H1 (cell line): ENCODE results near the gene FXYD5. TPM values are rescaled to one million over a fixed set of nuclear protein-coding genes. Genes with fewer than 3 reads are reported as not detected.
A peak's percentile ranks its signal among the peaks of the same experiment; 100 is the strongest.

ENCODE experiments used
- CTCF ChIA-PET: fragments of 300-600 bp; sonication (Branson Sonifier 250); formaldehyde crosslinking; loops from one replicate; lab custom pipeline; 2021; ENCODE audit not compliant: partially characterized antibody; lab: Charles Lee
- POLR2A ChIA-PET: fragments of 300-600 bp; sonication (Branson Sonifier 250); formaldehyde crosslinking; loops from one replicate; lab custom pipeline; 2021; ENCODE audit warnings: inconsistent platforms; ENCODE audit not compliant: partially characterized antibody; lab: Charles Lee
- DNase-seq, 2 experiments: peaks; one replicate each; pipeline versions ENCODE4 v3.0.0 to v3.0.0-alpha.2; 2010 to 2022; ENCODE audit warnings: low spot score in 2 of 2, low read depth in 1 of 2, mixed read lengths in 1 of 2
- FAIRE-seq: peaks from 2 replicates; lab custom pipeline; 2011; peaks lifted over from hg19 to GRCh38; lab: Jason Lieb, UNC
- H2AFZ ChIP-seq: 2 replicates; pipeline ENCODE4 v1.8.1; 2012; ENCODE audit warnings: low read length, inconsistent platforms
- H2AK5ac ChIP-seq: 2 replicates; pipeline ENCODE4 v1.6.1; 2013; ENCODE audit warnings: low read depth, low read length
- H2BK120ac ChIP-seq: replicated peaks from 2 replicates; pipeline ENCODE3; 2013; ENCODE audit warnings: low read depth, low read length, inconsistent platforms
- H2BK12ac ChIP-seq: 2 replicates; pipeline ENCODE4 v1.6.1; 2013; ENCODE audit warnings: low read depth, low read length
- H2BK15ac ChIP-seq: 2 replicates; pipeline ENCODE4 v1.6.1; 2013; ENCODE audit warnings: low read length
- H2BK20ac ChIP-seq: 2 replicates; pipeline ENCODE4 v1.6.1; 2013; ENCODE audit warnings: low read length
- H2BK5ac ChIP-seq: 2 replicates; pipeline ENCODE4 v1.6.1; 2013; ENCODE audit warnings: low read depth, low read length
- H3K14ac ChIP-seq: 2 replicates; pipeline ENCODE4 v1.6.1; 2013; ENCODE audit warnings: inconsistent platforms; ENCODE audit not compliant: insufficient read length
- H3K18ac ChIP-seq: 2 replicates; pipeline ENCODE4 v1.6.1; 2013; ENCODE audit warnings: low read length; ENCODE audit errors: extremely low read depth
- H3K23ac ChIP-seq: 2 replicates; pipeline ENCODE4 v1.6.1; 2013; ENCODE audit warnings: inconsistent platforms; ENCODE audit not compliant: insufficient read length
- H3K23me2 ChIP-seq: 2 replicates; pipeline ENCODE4 v1.6.1; 2013; ENCODE audit warnings: low read depth, low read length
- H3K27ac ChIP-seq: 2 replicates; pipeline ENCODE4 v1.6.1; 2011; ENCODE audit warnings: low read depth, low read length, inconsistent platforms
- H3K27me3 ChIP-seq, 4 experiments: replicated peaks in 1 of 4; 1 replicate in 1 of 4; 2 replicates in 3 of 4; pipeline versions ENCODE4 v1.6.1 to v1.8.1; 2011 to 2013; ENCODE audit warnings: low read length in 3 of 4, mild to moderate bottlenecking in 3 of 4, inconsistent platforms in 2 of 4, mixed read lengths in 2 of 4, moderate library complexity in 1 of 4; ENCODE audit not compliant: control insufficient read depth in 3 of 4, insufficient read depth in 3 of 4; ENCODE audit errors: extremely low read depth in 1 of 4
- H3K36me3 ChIP-seq, 4 experiments: 2 replicates each; pipeline versions ENCODE4 v1.6.1 to v1.8.1; 2011 to 2013; ENCODE audit warnings: mild to moderate bottlenecking in 4 of 4, low read length in 3 of 4, moderate library complexity in 2 of 4, control low read depth in 1 of 4, inconsistent platforms in 1 of 4; ENCODE audit not compliant: insufficient read depth in 4 of 4, control insufficient read depth in 2 of 4
- H3K4ac ChIP-seq: replicated peaks from 2 replicates; pipeline ENCODE3; 2013; ENCODE audit warnings: low read length, low read depth, mixed read lengths, inconsistent platforms; ENCODE audit not compliant: insufficient read length
- H3K4me1 ChIP-seq, 4 experiments: replicated peaks in 1 of 4; 1 replicate in 1 of 4; 2 replicates in 3 of 4; pipeline versions ENCODE4 v1.6.1 to v1.8.1; 2011 to 2013; ENCODE audit warnings: low read length in 3 of 4, inconsistent platforms in 2 of 4, mixed read lengths in 1 of 4; ENCODE audit not compliant: insufficient read depth in 4 of 4, control insufficient read depth in 3 of 4
- H3K4me2 ChIP-seq, 2 experiments: 2 replicates each; pipeline versions ENCODE4 v1.6.1 to v1.8.1; 2011 to 2013; ENCODE audit warnings: low read depth in 2 of 2, low read length in 2 of 2, control low read depth in 1 of 2, inconsistent platforms in 1 of 2, mild to moderate bottlenecking in 1 of 2; ENCODE audit not compliant: insufficient read depth in 1 of 2
- H3K4me3 ChIP-seq, 4 experiments: fragments of 200-600, 300-600 bp in 1 of 4; sonication (generic), shearing (Covaris generic), sonication (Bioruptor Twin) in 1 of 4; 2 replicates each; pipeline versions ENCODE4 v1.5.1 to v1.8.1; 2011 to 2016; ENCODE audit warnings: low read length in 4 of 4, low read depth in 3 of 4, control low read depth in 2 of 4, inconsistent platforms in 2 of 4, mild to moderate bottlenecking in 2 of 4, mixed read lengths in 1 of 4, moderate library complexity in 1 of 4; ENCODE audit not compliant: insufficient read depth in 2 of 4; ENCODE audit errors: extremely low read depth in 1 of 4
- H3K56ac ChIP-seq: replicated peaks from 2 replicates; pipeline ENCODE3; 2013; ENCODE audit warnings: low read depth, mild to moderate bottlenecking, mixed read lengths, low read length, inconsistent platforms; ENCODE audit not compliant: insufficient read length
- H3K79me1 ChIP-seq: 2 replicates; pipeline ENCODE4 v1.6.1; 2013; ENCODE audit warnings: low read depth, low read length, control low read depth
- H3K79me2 ChIP-seq, 2 experiments: 2 replicates each; pipeline versions ENCODE4 v1.6.1 to v1.8.1; 2012 to 2013; ENCODE audit warnings: low read length in 2 of 2, mild to moderate bottlenecking in 2 of 2, inconsistent platforms in 1 of 2; ENCODE audit not compliant: insufficient read depth in 2 of 2, control insufficient read depth in 1 of 2
- H3K9ac ChIP-seq, 4 experiments: replicated peaks in 1 of 4; 1 replicate in 1 of 4; 2 replicates in 3 of 4; pipeline versions ENCODE4 v1.6.1 to v1.8.1; 2011 to 2013; ENCODE audit warnings: low read depth in 3 of 4, low read length in 3 of 4, control low read depth in 2 of 4, mild to moderate bottlenecking in 2 of 4, moderate library complexity in 2 of 4, inconsistent platforms in 1 of 4; ENCODE audit errors: extremely low read depth in 1 of 4
- H3K9me3 ChIP-seq, 2 experiments: 2 replicates each; pipeline versions ENCODE4 v1.6.1 to v1.8.1; 2012 to 2013; ENCODE audit warnings: mild to moderate bottlenecking in 2 of 2, moderate library complexity in 2 of 2, control low read depth in 1 of 2, inconsistent platforms in 1 of 2, low read depth in 1 of 2, low read length in 1 of 2, mixed read lengths in 1 of 2; ENCODE audit not compliant: insufficient read depth in 2 of 2
- H4K20me1 ChIP-seq, 2 experiments: replicated peaks in 1 of 2; 2 replicates each; pipeline versions ENCODE3 to v1.8.1; 2011 to 2013; ENCODE audit warnings: inconsistent platforms in 2 of 2, low read length in 2 of 2, mild to moderate bottlenecking in 1 of 2; ENCODE audit not compliant: insufficient read depth in 2 of 2, control insufficient read depth in 1 of 2
- H4K5ac ChIP-seq: 2 replicates; pipeline ENCODE4 v1.6.1; 2013; ENCODE audit warnings: low read length, low read depth, mixed read lengths, inconsistent platforms; ENCODE audit not compliant: insufficient read length
- H4K8ac ChIP-seq: 2 replicates; pipeline ENCODE4 v1.8.0; 2013; ENCODE audit warnings: mild to moderate bottlenecking, moderate library complexity, low read length, inconsistent platforms; ENCODE audit not compliant: insufficient read depth; ENCODE audit errors: extremely low read depth
- H4K91ac ChIP-seq: replicated peaks from 2 replicates; pipeline ENCODE3; 2013; ENCODE audit warnings: low read length, mixed read lengths, inconsistent platforms; ENCODE audit not compliant: insufficient read length
- ASH2L ChIP-seq: fragments of 200-600, 300-600 bp; sonication (generic); IDR thresholded peaks from one replicate; pipeline ENCODE4 v1.7.1; 2017; ENCODE audit warnings: low read length
- BACH1 ChIP-seq: IDR thresholded peaks from 2 replicates; pipeline ENCODE4 v1.6.1; 2012; ENCODE audit warnings: low read length, improper control_type of control experiment
- HDAC2 ChIP-seq, 2 experiments: fragments of 300-600 bp in 1 of 2; sonication (generic) in 1 of 2; IDR thresholded peaks; 2 replicates each; pipeline ENCODE4 v1.6.1; 2011 to 2012; ENCODE audit warnings: low read depth in 2 of 2, low read length in 2 of 2, mild to moderate bottlenecking in 2 of 2, moderate library complexity in 2 of 2, borderline replicate concordance in 1 of 2, inconsistent platforms in 1 of 2
- KDM5A ChIP-seq: fragments of 200-600 bp; IDR thresholded peaks from 2 replicates; pipeline ENCODE4 v1.7.1; 2012; ENCODE audit warnings: mild to moderate bottlenecking, low read length, inconsistent platforms, mixed read lengths
- SIN3A ChIP-seq, 2 experiments: IDR thresholded peaks in 1 of 2; conservative IDR thresholded peaks in 1 of 2; 2 replicates each; pipeline ENCODE4 v1.6.1; 2011 to 2012; ENCODE audit warnings: low read length in 2 of 2, improper control_type of control experiment in 1 of 2, low read depth in 1 of 2, mild to moderate bottlenecking in 1 of 2
- TEAD4 ChIP-seq: IDR thresholded peaks from 2 replicates; pipeline ENCODE4 v1.6.1; 2012; ENCODE audit warnings: low read depth, low read length, inconsistent platforms, mixed read lengths
- WGBS, 2 experiments: shearing (Covaris generic) in 1 of 2; methylation state at CpG; one replicate each; pipeline versions ENCODE4 v1.1.6 to v1.1.7; 2013 to 2015; ENCODE audit warnings: low lambda C conversion rate in 2 of 2, mixed read lengths in 2 of 2, inconsistent platforms in 1 of 2, low coverage in 1 of 2, missing lambda C conversion rate in 1 of 2; ENCODE audit not compliant: insufficient replicate concordance in 2 of 2, insufficient coverage in 1 of 2, insufficient read length in 1 of 2; ENCODE audit errors: extremely low coverage in 1 of 2, missing lambda C conversion rate in 1 of 2; 5-methylcytosine and 5-hydroxymethylcytosine counted together
- polyA plus RNA-seq, 7 experiments: library from polyadenylated mRNA; depleted of rRNA in 3 of 7; stranded (reverse) in 5 of 7; unstranded in 2 of 7; fragments of >200 nt in 5 of 7; fragments of 200-250 nt in 2 of 7; gene quantifications; 1 replicate in 5 of 7; 2 replicates in 1 of 7; 4 replicates in 1 of 7; pipeline versions ENCODE4 v1.2.1 to v1.2.3, GENCODE V29; 2011 to 2013; ENCODE audit warnings: missing spikeins in 2 of 7, mixed read lengths in 2 of 7
- total RNA-seq: library from RNA; stranded (reverse); fragmentation: NEBNext Ultra II Directional; extraction: Animal tissue kit (Norgen Biotek cat#: 25700); gene quantifications from 2 replicates; pipeline ENCODE4 v1.2.1, GENCODE V29; 2021
- TF ChIP-seq, protein P1 (sequence below), 3 experiments: IDR thresholded peaks; 1 replicate in 2 of 3; 2 replicates in 1 of 3; pipeline versions ENCODE4 v1.5.1 to v1.6.1; 2011; ENCODE audit warnings: low read length in 3 of 3, mild to moderate bottlenecking in 3 of 3, inconsistent platforms in 2 of 3, low read depth in 1 of 3, moderate library complexity in 1 of 3; ENCODE audit not compliant: insufficient read depth in 1 of 3; ENCODE audit errors: control extremely low read depth in 1 of 3

The FXYD5 gene
- total and polyA plus RNA-seq, 2 of the 8 experiments (the other 6 are each of a cell fraction or from before 2014, with no cell fraction given): 99.0 to 191 TPM

DNA sequence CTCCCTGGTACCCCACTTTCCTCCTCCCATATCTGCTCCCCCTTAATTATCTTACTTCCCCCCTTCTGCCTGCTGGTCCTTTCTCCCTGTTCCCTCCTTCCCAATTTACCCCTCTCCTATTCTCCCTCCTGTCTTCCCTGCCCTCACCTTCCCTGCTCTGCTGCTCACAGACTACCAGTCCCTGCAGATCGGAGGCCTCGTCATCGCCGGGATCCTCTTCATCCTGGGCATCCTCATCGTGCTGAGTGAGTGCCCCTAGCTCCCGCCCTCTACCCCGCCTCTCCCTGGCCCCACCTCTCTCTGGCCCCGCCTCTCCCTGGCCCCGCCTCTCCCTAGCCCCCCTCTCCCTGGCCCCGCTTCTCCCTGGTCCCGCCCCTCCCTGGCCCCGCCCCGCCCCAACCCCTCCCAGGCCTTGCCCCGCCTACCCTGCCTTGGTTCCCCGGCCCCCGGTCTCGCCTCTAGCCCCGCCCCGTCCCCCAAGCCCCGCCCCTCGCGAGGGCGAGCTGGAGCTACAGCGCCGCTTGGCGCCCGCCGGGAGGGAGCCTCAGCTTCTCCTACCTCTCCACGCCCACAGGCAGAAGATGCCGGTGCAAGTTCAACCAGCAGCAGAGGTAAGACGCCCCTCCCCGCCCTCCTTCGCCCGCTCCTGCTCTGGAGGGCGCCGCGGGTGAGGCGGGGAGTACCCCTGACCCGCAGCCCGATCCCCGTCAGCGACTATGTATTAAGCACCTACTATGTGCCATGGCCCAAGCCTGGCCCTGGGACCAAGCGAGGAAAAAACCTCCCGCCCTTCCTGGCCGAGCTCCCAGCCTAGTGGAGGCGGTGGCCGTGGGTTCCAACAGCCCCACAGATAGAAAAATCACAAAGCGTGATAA lies 13.3 kb upstream of the FXYD5 start:
- peak; percentile 86 to 98 for DNase-seq
- Histone ChIP-seq H2BK20ac (no peak overlapping the region), H3K18ac (peak overlapping the region; percentile 48), H3K27ac (no peak overlapping the region), H3K4me1 (peaks cover 5 to 32% (median 25%) of the 10 kb centered on the region in 4 experiments), H3K36me3 (no peaks in the 10 kb centered on the region), H4K5ac (no peak overlapping the region), H2BK12ac (peak overlapping the region; percentile 75; the same call in 1 of the 2 replicates), H3K23me2 (peaks cover 20% of the 10 kb centered on the region; the same call in 1 of the 2 replicates), H3K9me3 (no peaks in the 10 kb centered on the region), H3K4me3 (peak overlapping the region; percentile 12 to 68 (median 50)), H3K14ac (no peak overlapping the region), H4K20me1 (peaks cover 0 to 3% of the 10 kb centered on the region in 2 experiments), H3K4ac (peak overlapping the region; percentile 93), H3K9ac (no peak overlapping the region; a peak in 1 of 7 replicates), H3K4me2 (peak overlapping the region; percentile 78 to 89), H4K8ac (no peak overlapping the region; the same call in 1 of the 2 replicates), H3K56ac (peak overlapping the region; percentile 77), H3K79me1 (no peaks in the 10 kb centered on the region), H3K23ac (no peak overlapping the region), H4K91ac (peak overlapping the region; percentile 70), H2BK5ac (peak overlapping the region; percentile 10; the same call in 1 of the 2 replicates), H2AFZ (no peak overlapping the region), H2BK15ac (peak overlapping the region; percentile 88; the same call in 1 of the 2 replicates), H2BK120ac (peak overlapping the region; percentile 16), H2AK5ac (peak overlapping the region; percentile 65; the same call in 1 of the 2 replicates), H3K27me3 (peaks cover 0 to 18% (median 8%) of the 10 kb centered on the region in 4 experiments; a peak in 5 of 7 replicates), H3K79me2 (no peaks in the 10 kb centered on the region)
- WGBS, 2 experiments: 9% methylated on average over 10 of the region's 48 CpGs; no CpG with 5 or more reads in 1 of the 2 experiments
- POLR2A ChIA-PET: interaction anchor here (0.8 to 4.8 kb wide), 17 partner anchors 13 to 369 kb away, joined by 3 to 67 read pairs (median 4); partner anchors contain the start of gene FXYD5
- CTCF ChIA-PET: interaction anchor here (0.6 to 10.2 kb wide), 38 partner anchors 9 to 280 kb away, joined by 3 to 154 read pairs (median 4); partner anchors contain the start of genes FXYD3 and FXYD5
- FAIRE-seq: no peak
- TF ChIP-seq ASH2L: no peak
- TF ChIP-seq TEAD4: no peak
- TF ChIP-seq, protein P1, sequence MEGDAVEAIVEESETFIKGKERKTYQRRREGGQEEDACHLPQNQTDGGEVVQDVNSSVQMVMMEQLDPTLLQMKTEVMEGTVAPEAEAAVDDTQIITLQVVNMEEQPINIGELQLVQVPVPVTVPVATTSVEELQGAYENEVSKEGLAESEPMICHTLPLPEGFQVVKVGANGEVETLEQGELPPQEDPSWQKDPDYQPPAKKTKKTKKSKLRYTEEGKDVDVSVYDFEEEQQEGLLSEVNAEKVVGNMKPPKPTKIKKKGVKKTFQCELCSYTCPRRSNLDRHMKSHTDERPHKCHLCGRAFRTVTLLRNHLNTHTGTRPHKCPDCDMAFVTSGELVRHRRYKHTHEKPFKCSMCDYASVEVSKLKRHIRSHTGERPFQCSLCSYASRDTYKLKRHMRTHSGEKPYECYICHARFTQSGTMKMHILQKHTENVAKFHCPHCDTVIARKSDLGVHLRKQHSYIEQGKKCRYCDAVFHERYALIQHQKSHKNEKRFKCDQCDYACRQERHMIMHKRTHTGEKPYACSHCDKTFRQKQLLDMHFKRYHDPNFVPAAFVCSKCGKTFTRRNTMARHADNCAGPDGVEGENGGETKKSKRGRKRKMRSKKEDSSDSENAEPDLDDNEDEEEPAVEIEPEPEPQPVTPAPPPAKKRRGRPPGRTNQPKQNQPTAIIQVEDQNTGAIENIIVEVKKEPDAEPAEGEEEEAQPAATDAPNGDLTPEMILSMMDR (IDR thresholded peaks at IDR 0.05; ENCODE audit: control extremely low read depth in 1 of 3, insufficient read depth in 1 of 3, low read depth in 1 of 3, low read length in 3 of 3): peak; percentile 44 to 65 (median 61)
- TF ChIP-seq KDM5A: no peak
- no peak for TF ChIP-seq BACH1
- no peak for TF ChIP-seq HDAC2 (IDR thresholded peaks at IDR 0.05; ENCODE audit: borderline replicate concordance in 1 of 2, low read depth in 2 of 2, low read length in 2 of 2)
- no peak for TF ChIP-seq SIN3A (conservative IDR thresholded peaks at IDR 0.05 in 1 of 2, IDR thresholded peaks at IDR 0.05 in 1 of 2; ENCODE audit: low read depth in 1 of 2, low read length in 2 of 2)
